Limb (tissue), 2 donors: ENCODE results near the gene SPDYE17.
"Not testable (repeated sequence)": the region's sequence is repeated elsewhere in the genome, so short reads cannot be mapped to it uniquely, and the experiment has no call there.

Source experiments
- DNase-seq, 2 donors: peaks; one replicate each; pipeline ENCODE4 v3.0.0-alpha.2; 2016; ENCODE audit errors: extremely low spot score in 2 of 2

Gene SPDYE17

GRCh38 chr7:76998764-76999450 lies 33.3 kb downstream of the SPDYE17 start:
- peak in 1 of 2 donors; percentile 40 for DNase-seq

GRCh38 chr7:76998285-76998589 lies 33.9 kb downstream of the SPDYE17 start:
- peak in 1 of 2 donors; percentile 26 for DNase-seq

GRCh38 chr7:76997381-76998284 lies 34.5 kb downstream of the SPDYE17 start:
- DNase-seq = peak in 1 of 2 donors; percentile 40

- DNase-seq = peak in 1 of 2 donors; percentile 6
Observed at GRCh38 chr7:76996932-76997331, 35.2 kb downstream of the SPDYE17 start.

GRCh38 chr7:76994286-76994685 lies 37.9 kb downstream of the SPDYE17 start:
- DNase-seq = not testable (repeated sequence)

- DNase-seq = peak in 1 of 2 donors; percentile 19
Observed at GRCh38 chr7:76993831-76994230, 38.3 kb downstream of the SPDYE17 start.

- DNase-seq = peak in 1 of 2 donors; percentile 7
Observed at GRCh38 chr7:76992871-76993270, 39.3 kb downstream of the SPDYE17 start.

GRCh38 chr7:76992204-76992603 lies 40.0 kb downstream of the SPDYE17 start:
- not testable (repeated sequence) for DNase-seq

GRCh38 chr7:76990202-76990601 lies 42.0 kb downstream of the SPDYE17 start:
- peak in 1 of 2 donors; percentile 11 for DNase-seq

- DNase-seq = not testable (repeated sequence)
Observed at GRCh38 chr7:76985924-76986717, 46.0 kb downstream of the SPDYE17 start.

GRCh38 chr7:76984784-76985136 lies 47.4 kb downstream of the SPDYE17 start:
- not testable (repeated sequence) for DNase-seq

GRCh38 chr7:76983937-76984783 lies 48.0 kb downstream of the SPDYE17 start:
- not testable (repeated sequence) for DNase-seq

GRCh38 chr7:76983333-76983732 lies 48.8 kb downstream of the SPDYE17 start:
- not testable (repeated sequence) for DNase-seq

- not testable (repeated sequence) for DNase-seq
Observed at GRCh38 chr7:76982501-76982900, 49.7 kb downstream of the SPDYE17 start.

GRCh38 chr7:76981187-76981970 lies 50.8 kb downstream of the SPDYE17 start:
- DNase-seq = not testable (repeated sequence)

- DNase-seq = not testable (repeated sequence)
Observed at GRCh38 chr7:76980576-76980975, 51.6 kb downstream of the SPDYE17 start.

GRCh38 chr7:76977761-76978367 lies 54.3 kb downstream of the SPDYE17 start:
- not testable (repeated sequence) for DNase-seq

- DNase-seq = not testable (repeated sequence)
Observed at GRCh38 chr7:76974793-76975579, 57.2 kb downstream of the SPDYE17 start.

- DNase-seq = not testable (repeated sequence)
Observed at GRCh38 chr7:76974336-76974735, 57.8 kb downstream of the SPDYE17 start.
